GM12878 (cell line): Measurements from ENCODE around the gene USP47. TPM values are rescaled to one million over a fixed set of nuclear protein-coding genes. Genes with fewer than 3 reads are reported as not detected.

Source experiments
- ATAC-seq: fragments of 200-7000 bp; cut with Tn5 transposase; 3 replicates; pipeline ENCODE4 v1.9.1; 2020; ENCODE audit warnings: mild to moderate bottlenecking, moderate library complexity
- BruUV-seq: library from RNA; stranded (reverse); fragments of 400-500 nt; replicated peaks from 2 replicates; lab custom pipeline; 2021; lab: Mats Ljungman, UMichigan
- CTCF ChIA-PET: fragments of 300-600 bp; sonication (Branson Sonifier 250); formaldehyde crosslinking; extraction: SDS; loops from one replicate; lab custom pipeline; 2021; ENCODE audit warnings: inconsistent platforms; lab: Yijun Ruan, JAX
- POLR2A ChIA-PET: fragments of 350-600 bp; formaldehyde crosslinking; extraction: SDS; loops from one replicate; lab custom pipeline; 2021; ENCODE audit warnings: inconsistent platforms; lab: Charles Lee
- RAD21 ChIA-PET: fragments of 300-600 bp; sonication (Branson Sonifier 250); formaldehyde crosslinking; loops from one replicate; lab custom pipeline; 2023; ENCODE audit warnings: antibody characterized with exemption; ENCODE audit not compliant: unreplicated experiment; lab: Charles Lee
- SMC1A ChIA-PET: fragments of 300-600 bp; sonication (Branson Sonifier 250); formaldehyde crosslinking; loops from one replicate; lab custom pipeline; 2023; ENCODE audit not compliant: unreplicated experiment, uncharacterized antibody; lab: Charles Lee
- DNase-seq: peaks from one replicate; pipeline ENCODE4 v3.0.0-alpha.2; 2011; ENCODE audit warnings: low read depth, low spot score
- FAIRE-seq: peaks from 3 replicates; lab custom pipeline; 2011; peaks lifted over from hg19 to GRCh38; lab: Jason Lieb, UNC
- H2AFZ ChIP-seq: 2 replicates; pipeline ENCODE4 v1.6.0; 2011; ENCODE audit warnings: low read depth, low read length, control low read depth; ENCODE audit not compliant: control insufficient read depth
- H3K27ac ChIP-seq: 2 replicates; pipeline ENCODE4 v1.5.1; 2011; ENCODE audit warnings: control low read depth; ENCODE audit not compliant: control insufficient read depth, insufficient read depth
- H3K27me3 ChIP-seq, 2 experiments: replicated peaks in 1 of 2; 2 replicates each; pipeline versions ENCODE4 v1.6.0 to v1.6.1; 2011; ENCODE audit warnings: low read length in 1 of 2; ENCODE audit not compliant: control insufficient read depth in 2 of 2, insufficient read depth in 2 of 2
- H3K36me3 ChIP-seq, 2 experiments: 2 replicates each; pipeline ENCODE4 v1.5.1; 2011; ENCODE audit warnings: low read length in 1 of 2; ENCODE audit not compliant: control insufficient read depth in 2 of 2, insufficient read depth in 2 of 2
- H3K4me1 ChIP-seq: 2 replicates; pipeline ENCODE4 v1.6.1; 2011; ENCODE audit warnings: mild to moderate bottlenecking, low read length, moderate library complexity, mixed read lengths; ENCODE audit not compliant: control insufficient read depth, insufficient read depth
- H3K4me2 ChIP-seq: 2 replicates; pipeline ENCODE4 v1.6.0; 2011; ENCODE audit warnings: control low read depth; ENCODE audit not compliant: control insufficient read depth, insufficient read depth
- H3K4me3 ChIP-seq: fragments of 200-600 bp; sonication (generic); 2 replicates; pipeline ENCODE4 v1.5.1; 2016
- H3K79me2 ChIP-seq: 2 replicates; pipeline ENCODE4 v1.6.0; 2011; ENCODE audit warnings: low read length; ENCODE audit not compliant: control insufficient read depth, insufficient read depth
- H3K9ac ChIP-seq: 2 replicates; pipeline ENCODE4 v1.8.0; 2011; ENCODE audit warnings: low read length, control low read depth, mixed read lengths; ENCODE audit not compliant: control insufficient read depth, insufficient read depth
- H3K9me3 ChIP-seq: replicated peaks from 3 replicates; pipeline ENCODE4 v1.5.1; 2011; ENCODE audit warnings: mild to moderate bottlenecking, low read length; ENCODE audit not compliant: control insufficient read depth, insufficient read depth
- H4K20me1 ChIP-seq: 2 replicates; pipeline ENCODE4 v1.6.0; 2011; ENCODE audit not compliant: control insufficient read depth, insufficient read depth
- CREB1 ChIP-seq: IDR thresholded peaks from 2 replicates; pipeline ENCODE4 v1.6.1; 2012; ENCODE audit warnings: low read depth, mild to moderate bottlenecking, inconsistent platforms
- GATAD2B ChIP-seq: fragments of 450-650 bp; conservative IDR thresholded peaks from 2 replicates; pipeline ENCODE4 v1.6.1; 2017; ENCODE audit warnings: low read depth, mild to moderate bottlenecking, moderate library complexity
- IKZF1 ChIP-seq: fragments of 450-650 bp; conservative IDR thresholded peaks from 2 replicates; pipeline ENCODE4 v1.6.1; 2017; ENCODE audit warnings: antibody characterized with exemption, mild to moderate bottlenecking
- IRF4 ChIP-seq: IDR thresholded peaks from 2 replicates; pipeline ENCODE4 v1.6.1; 2011; ENCODE audit warnings: low read depth, low read length
- KAT2A ChIP-seq: conservative IDR thresholded peaks from 2 replicates; pipeline ENCODE4 v1.6.1; 2011; ENCODE audit warnings: low read depth, low read length; ENCODE audit not compliant: control insufficient read depth
- KDM1A ChIP-seq: fragments of 200-600 bp; sonication (generic); IDR thresholded peaks from 2 replicates; pipeline ENCODE4 v1.6.1; 2016; ENCODE audit warnings: borderline replicate concordance
- MEF2A ChIP-seq: IDR thresholded peaks from 2 replicates; pipeline ENCODE4 v1.6.1; 2011; ENCODE audit warnings: low read depth, mild to moderate bottlenecking, low read length, moderate library complexity; ENCODE audit not compliant: insufficient read depth
- MTA3 ChIP-seq: IDR thresholded peaks from 2 replicates; pipeline ENCODE4 v1.6.1; 2012; ENCODE audit warnings: low read length, inconsistent platforms, borderline replicate concordance
- RB1 ChIP-seq: fragments of 450-650 bp; formaldehyde crosslinking; IDR thresholded peaks from 2 replicates; pipeline ENCODE4 v1.6.1; 2017; ENCODE audit warnings: mild to moderate bottlenecking, borderline replicate concordance
- RCOR1 ChIP-seq: conservative IDR thresholded peaks from 2 replicates; pipeline ENCODE4 v1.6.1; 2012; ENCODE audit warnings: low read depth, low read length, improper control_type of control experiment
- STAT1 ChIP-seq: fragments of 450-650 bp; conservative IDR thresholded peaks from 2 replicates; pipeline ENCODE4 v1.6.1; 2014; ENCODE audit warnings: antibody characterized with exemption, mild to moderate bottlenecking
- USF2 ChIP-seq: IDR thresholded peaks from 2 replicates; pipeline ENCODE4 v1.6.1; 2011; ENCODE audit warnings: low read depth, low read length, improper control_type of control experiment, borderline replicate concordance
- WRNIP1 ChIP-seq: IDR thresholded peaks from 2 replicates; pipeline ENCODE4 v1.6.1; 2011; ENCODE audit warnings: low read depth, low read length, improper control_type of control experiment, borderline replicate concordance
- YY1 ChIP-seq: IDR thresholded peaks from 2 replicates; pipeline ENCODE4 v1.6.1; 2011; ENCODE audit warnings: low read depth, mild to moderate bottlenecking, low read length
- WGBS: methylation state at CpG from one replicate; pipeline ENCODE4 v1.1.6; 2016; ENCODE audit warnings: low lambda C conversion rate; ENCODE audit not compliant: insufficient replicate concordance, insufficient coverage; ENCODE audit errors: missing lambda C conversion rate; 5-methylcytosine and 5-hydroxymethylcytosine counted together
- in situ Hi-C: fragments of 300-500 bp; cut with MboI; formaldehyde crosslinking; loops from 9 replicates; pipeline ENCODE4 v1.14.3; 2018; ENCODE audit warnings: mixed read lengths
- intact Hi-C: fragments of 100-400 bp; cut with micrococcal nuclease; formaldehyde crosslinking; loops from one replicate; pipeline ENCODE4 v1.14.2; 2022; ENCODE audit not compliant: unreplicated experiment
- polyA plus RNA-seq, 11 experiments: library from polyadenylated mRNA; depleted of rRNA in 4 of 11; unstranded in 6 of 11; stranded (reverse) in 5 of 11; fragments of >200 nt; fragmentation: Nextera tagmentation in 4 of 11; fragmentation: Illumina TruSeq in 1 of 11; extraction: Ambion mirVana in 4 of 11; extraction: Trizol in 1 of 11; gene quantifications; 1 replicate in 1 of 11; 2 replicates in 10 of 11; pipeline versions ENCODE4 v1.2.1 to v1.2.3, GENCODE V29; 2011 to 2016; ENCODE audit warnings: inconsistent platforms in 2 of 11, missing spikeins in 2 of 11, low read depth in 1 of 11
- total RNA-seq, 4 experiments: library from RNA; depleted of rRNA in 3 of 4; stranded (reverse); fragments of >200 nt in 3 of 4; fragmentation: Illumina TruSeq in 1 of 4; extraction: Trizol in 1 of 4; gene quantifications; 2 replicates each; pipeline versions ENCODE4 v1.2.1 to v1.2.3, GENCODE V29; 2013 to 2021
- TF ChIP-seq, protein P1 (sequence below): IDR thresholded peaks from 2 replicates; pipeline ENCODE4 v1.6.1; 2011; ENCODE audit warnings: low read depth, mild to moderate bottlenecking, low read length, moderate library complexity, borderline replicate concordance; ENCODE audit errors: extremely low read depth

Gene USP47
- total and polyA plus RNA-seq, 10 of the 15 experiments (the other 5 are each of a cell fraction or from before 2014, with no cell fraction given), result 13.9 to 54.0 (median 31.6) TPM

GRCh38 chr11:11980200-11980599 lies 138.4 kb downstream of the USP47 start:
- RAD21 ChIA-PET, result no interaction called here
- Histone ChIP-seq H3K27ac (no peak overlapping the region), H2AFZ (no peak overlapping the region), H3K27me3 (peaks cover 0 to 1% of the 10 kb centered on the region in 2 experiments; a peak in 1 of 4 replicates), H4K20me1 (no peaks in the 10 kb centered on the region), H3K4me3 (no peak overlapping the region), H3K4me2 (no peak overlapping the region), H3K36me3 (no peaks in the 10 kb centered on the region), H3K9ac (no peak overlapping the region), H3K9me3 (no peaks in the 10 kb centered on the region), H3K79me2 (no peaks in the 10 kb centered on the region), H3K4me1 (no peaks in the 10 kb centered on the region)
- in situ Hi-C loops (no loop called here), intact Hi-C loops (no loop called here)
- POLR2A ChIA-PET, result no interaction called here
- CTCF ChIA-PET, result interaction anchor here (1.6 kb wide), 1 partner anchor 32 kb away, joined by 4 read pairs; no protein-coding TSS in a partner anchor
- DNase-seq, result no peak
- WGBS, result 74% methylated on average over 2 of the region's 2 CpGs
- no TSS peak for BruUV-seq
- SMC1A ChIA-PET, result no interaction called here
- TF ChIP-seq KDM1A (no peak), STAT1 (no peak), GATAD2B (no peak), WRNIP1 (no peak)
- no peak for ATAC-seq
- FAIRE-seq, result no peak

DNA sequence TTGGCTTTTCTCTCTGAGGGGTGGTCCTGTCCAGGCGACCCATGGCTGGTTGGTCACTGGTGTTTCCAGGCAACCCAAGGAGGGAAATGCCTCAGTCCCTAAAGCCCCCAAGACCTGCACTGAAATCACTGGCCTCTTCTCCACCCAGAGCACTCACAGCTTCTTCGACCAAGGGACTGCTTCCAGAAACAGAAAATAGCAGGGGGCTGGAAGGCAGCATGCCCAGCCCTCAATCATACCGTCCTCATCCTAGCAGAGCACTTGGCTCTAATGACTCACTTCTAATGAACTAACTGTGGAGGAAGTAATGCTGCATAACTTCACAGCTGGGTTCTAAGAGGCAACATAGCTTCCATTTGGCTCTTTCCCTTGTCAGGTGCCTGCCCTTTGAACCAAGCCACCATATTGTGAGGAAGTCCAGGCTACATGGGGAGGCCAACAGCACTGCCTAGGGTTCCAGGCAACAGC lies 139.1 kb downstream of the USP47 start:
- no TSS peak for BruUV-seq
- H2AFZ ChIP-seq, result no peak overlapping the region
- ChIA-PET CTCF (interaction anchor here (1.6 kb wide), 1 partner anchor 33 kb away, joined by 4 read pairs; no protein-coding TSS in a partner anchor), RAD21 (no interaction called here), SMC1A (no interaction called here), POLR2A (no interaction called here)
- WGBS, result 14% methylated on average over 3 of the region's 3 CpGs
- no peak overlapping the region for H3K4me2 ChIP-seq
- DNase-seq (no peak), FAIRE-seq (no peak), ATAC-seq (no peak)
- H3K79me2 ChIP-seq, result no peaks in the 10 kb centered on the region
- intact Hi-C loops (no loop called here), in situ Hi-C loops (no loop called here)
- no peak for TF ChIP-seq RCOR1
- TF ChIP-seq IKZF1, result no peak
- TF ChIP-seq YY1, result no peak
- no peak for TF ChIP-seq KAT2A
- TF ChIP-seq GATAD2B, result no peak
- TF ChIP-seq MEF2A, result no peak
- TF ChIP-seq CREB1, result no peak
- TF ChIP-seq, protein P1, sequence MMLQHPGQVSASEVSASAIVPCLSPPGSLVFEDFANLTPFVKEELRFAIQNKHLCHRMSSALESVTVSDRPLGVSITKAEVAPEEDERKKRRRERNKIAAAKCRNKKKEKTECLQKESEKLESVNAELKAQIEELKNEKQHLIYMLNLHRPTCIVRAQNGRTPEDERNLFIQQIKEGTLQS, result no peak
- TF ChIP-seq MTA3, result no peak
- TF ChIP-seq RB1, result no peak
- TF ChIP-seq IRF4, result no peak
- no peak for TF ChIP-seq USF2
- H3K27ac ChIP-seq, result no peak overlapping the region
- no peaks in the 10 kb centered on the region for H3K36me3 ChIP-seq
- H3K9ac ChIP-seq, result no peak overlapping the region
- no peaks in the 10 kb centered on the region for H3K9me3 ChIP-seq
- no peaks in the 10 kb centered on the region for H3K4me1 ChIP-seq
- peaks cover 0 to 1% of the 10 kb centered on the region in 2 experiments; a peak in 1 of 4 replicates for H3K27me3 ChIP-seq
- no peaks in the 10 kb centered on the region for H4K20me1 ChIP-seq
- no peak overlapping the region for H3K4me3 ChIP-seq
